ENCODE data around the gene ENKUR.
"Not testable (repeated sequence)": the region's sequence is repeated elsewhere in the genome, so short reads cannot be mapped to it uniquely, and the experiment has no call there.

ENKUR gene

GRCh38 chr10:25018703-25019102, 2.7 kb upstream of the ENKUR start:
- peaks cover 30% of the 10 kb centered on the region for H3K36me3 Mint-ChIP-seq (ENCODE audit: low read depth)
- H3K9me3 Mint-ChIP-seq, result peaks cover 20% of the 10 kb centered on the region
- H3K4me1 Mint-ChIP-seq, result peaks cover 23% of the 10 kb centered on the region
- no peaks in the 10 kb centered on the region for H3K27me3 Mint-ChIP-seq (ENCODE audit: low read depth, poor library complexity)
- no peak overlapping the region for H3K27ac Mint-ChIP-seq
- TF ChIP-seq CTCF (IDR thresholded peaks at IDR 0.05), result no peak
- no peak overlapping the region for H3K4me3 Mint-ChIP-seq
- no peak for DNase-seq

- peaks cover 30% of the 10 kb centered on the region for H3K36me3 Mint-ChIP-seq (ENCODE audit: low read depth)
- peaks cover 24% of the 10 kb centered on the region for H3K9me3 Mint-ChIP-seq
- DNase-seq, result no peak
- H3K27me3 Mint-ChIP-seq (ENCODE audit: low read depth, poor library complexity), result no peaks in the 10 kb centered on the region
- H3K4me1 Mint-ChIP-seq, result peaks cover 23% of the 10 kb centered on the region
- H3K4me3 Mint-ChIP-seq, result peak overlapping the region; percentile 90
- peak overlapping the region; percentile 98 for H3K27ac Mint-ChIP-seq
- no peak for TF ChIP-seq CTCF (IDR thresholded peaks at IDR 0.05)
Measured at GRCh38 chr10:25017661-25018060, 1.7 kb upstream of the ENKUR start.

- TF ChIP-seq CTCF (IDR thresholded peaks at IDR 0.05), result no peak
- H3K4me1 Mint-ChIP-seq, result peaks cover 23% of the 10 kb centered on the region
- H3K27ac Mint-ChIP-seq, result peak overlapping the region; percentile 98
- peaks cover 29% of the 10 kb centered on the region for H3K9me3 Mint-ChIP-seq
- H3K4me3 Mint-ChIP-seq, result peak overlapping the region; percentile 90
- peaks cover 31% of the 10 kb centered on the region for H3K36me3 Mint-ChIP-seq (ENCODE audit: low read depth)
- no peaks in the 10 kb centered on the region for H3K27me3 Mint-ChIP-seq (ENCODE audit: low read depth, poor library complexity)
- DNase-seq, result no peak
Measured at GRCh38 chr10:25017154-25017590, 1.2 kb upstream of the ENKUR start.

DNA sequence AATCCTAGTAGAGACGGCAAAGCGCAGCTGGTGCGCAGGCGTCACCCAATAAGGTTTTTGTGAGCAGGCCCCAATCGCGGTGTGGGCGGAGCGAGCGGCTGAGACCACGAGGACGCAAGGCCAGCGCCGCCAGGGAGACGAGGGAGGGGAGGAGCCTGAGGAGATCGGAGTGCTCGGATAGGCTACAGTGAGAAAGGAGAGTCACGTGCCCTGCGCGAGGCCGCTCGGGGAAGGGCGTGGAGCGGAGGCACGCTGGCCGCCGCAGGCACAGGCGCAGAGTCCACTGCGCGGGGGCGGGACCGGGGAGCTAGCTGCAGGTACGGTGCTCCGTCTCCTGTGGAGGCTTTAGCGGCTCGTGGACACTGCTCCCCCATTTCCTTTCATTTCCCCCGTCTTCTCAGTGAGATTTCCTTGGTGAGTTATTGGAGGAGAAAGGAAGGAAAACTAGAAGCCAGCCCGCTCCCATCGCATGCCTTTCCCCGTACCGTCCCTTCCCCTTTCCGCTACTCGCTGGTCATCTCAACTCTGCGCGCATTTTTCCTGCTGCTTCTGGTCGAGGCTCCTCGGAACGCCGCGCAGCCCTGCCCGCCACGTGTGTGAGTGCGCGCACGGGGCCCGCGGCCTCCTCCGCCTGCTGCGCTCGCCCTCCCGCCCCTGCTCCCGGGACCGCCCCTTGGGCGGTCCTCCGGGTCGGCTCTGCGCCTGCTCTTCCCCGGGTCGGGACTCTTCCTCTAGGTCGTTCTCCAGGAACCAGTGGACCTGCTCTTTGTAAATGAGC, 607 bp upstream of the ENKUR start, which contains the start of gene THNSL1:
Gene THNSL1, plus strand, starts transcription at position 237 of the 778 bp plus-strand sequence. CDS start 6,612 bp downstream, outside the sequence.
- H3K27me3 Mint-ChIP-seq (ENCODE audit: low read depth, poor library complexity), result no peaks in the 10 kb centered on the region
- peak; percentile 94 for DNase-seq
- peaks cover 24% of the 10 kb centered on the region for H3K36me3 Mint-ChIP-seq (ENCODE audit: low read depth)
- H3K4me1 Mint-ChIP-seq, result peaks cover 23% of the 10 kb centered on the region
- no peak for TF ChIP-seq CTCF (IDR thresholded peaks at IDR 0.05)
- H3K27ac Mint-ChIP-seq, result peak within 1 kb of the TSS; percentile 98
- H3K4me3 Mint-ChIP-seq, result peak within 1 kb of the TSS; percentile 90
- peaks cover 33% of the 10 kb centered on the region for H3K9me3 Mint-ChIP-seq

DNA sequence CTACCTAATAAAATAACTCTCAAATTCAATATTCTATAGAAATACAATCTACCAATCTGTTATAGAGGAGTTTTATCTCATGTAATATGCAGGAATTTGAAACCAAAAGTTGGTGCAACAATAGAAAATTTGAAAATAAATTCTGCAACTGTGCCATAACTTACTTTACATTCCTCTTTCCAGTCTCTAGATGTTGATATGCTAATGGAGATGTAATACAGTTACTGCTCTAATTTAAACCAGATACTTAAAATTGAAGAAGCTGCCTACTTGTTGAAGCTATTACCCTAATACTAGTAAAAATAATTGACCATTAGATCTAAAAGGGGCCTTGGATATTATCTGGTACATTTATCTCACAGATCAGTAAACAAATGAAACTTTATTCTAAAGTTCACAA, 1.4 kb downstream of the ENKUR start:
- Mint-ChIP-seq H3K36me3 (ENCODE audit: low read depth) (peaks cover 25% of the 10 kb centered on the region), H3K27ac (no peak overlapping the region)

GRCh38 chr10:25011591-25011990, 4.4 kb downstream of the ENKUR start:
- DNase-seq; H3K27ac Mint-ChIP-seq; H3K4me3 Mint-ChIP-seq; H3K27me3 Mint-ChIP-seq (ENCODE audit: low read depth, poor library complexity): not testable (repeated sequence)
- Mint-ChIP-seq H3K4me1 (peaks cover 13% of the 10 kb centered on the region), H3K36me3 (ENCODE audit: low read depth) (peaks cover 15% of the 10 kb centered on the region), H3K9me3 (peaks cover 26% of the 10 kb centered on the region)

More for the DNA sequence above, 1.4 kb downstream of the ENKUR start:
- Mint-ChIP-seq H3K4me1 (peaks cover 23% of the 10 kb centered on the region), H3K9me3 (peaks cover 42% of the 10 kb centered on the region), H3K27me3 (ENCODE audit: low read depth, poor library complexity) (no peaks in the 10 kb centered on the region), H3K4me3 (peak overlapping the region; percentile 90)
- no peak for DNase-seq
- TF ChIP-seq CTCF (IDR thresholded peaks at IDR 0.05), result no peak
